Kidney tubule cell (primary cell): ENCODE data around the gene MICAL1.
"Not testable (repeated sequence)": the region's sequence is repeated elsewhere in the genome, so short reads cannot be mapped to it uniquely, and the experiment has no call there.

ENCODE experiments used
- DNase-seq: peaks from one replicate; pipeline ENCODE4 v3.0.0-alpha.2; 2018; ENCODE audit warnings: low spot score

Gene MICAL1

GRCh38 chr6:109477725-109478124, 22.2 kb upstream of the MICAL1 start:
- peak; percentile 64 for DNase-seq

DNA sequence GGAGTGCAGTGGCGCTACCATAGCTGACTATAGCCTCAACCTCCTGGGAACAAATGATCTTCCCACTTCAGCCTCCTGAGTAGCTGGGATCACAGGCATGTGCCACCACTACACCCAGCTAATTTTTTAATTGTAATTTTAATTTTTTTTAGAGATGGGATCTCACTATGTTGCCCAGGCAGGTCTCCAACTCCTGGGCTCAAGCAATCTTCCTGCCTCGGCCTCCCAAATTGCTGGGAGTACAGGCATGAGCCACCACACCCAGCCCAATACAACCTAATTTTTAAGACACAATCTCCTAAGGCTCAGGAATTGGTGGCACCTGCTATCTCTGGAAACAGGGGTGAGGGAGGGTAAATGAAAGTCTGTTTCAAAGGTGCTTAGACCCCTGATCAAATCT, 21.6 kb upstream of the MICAL1 start:
- DNase-seq = no peak

DNA sequence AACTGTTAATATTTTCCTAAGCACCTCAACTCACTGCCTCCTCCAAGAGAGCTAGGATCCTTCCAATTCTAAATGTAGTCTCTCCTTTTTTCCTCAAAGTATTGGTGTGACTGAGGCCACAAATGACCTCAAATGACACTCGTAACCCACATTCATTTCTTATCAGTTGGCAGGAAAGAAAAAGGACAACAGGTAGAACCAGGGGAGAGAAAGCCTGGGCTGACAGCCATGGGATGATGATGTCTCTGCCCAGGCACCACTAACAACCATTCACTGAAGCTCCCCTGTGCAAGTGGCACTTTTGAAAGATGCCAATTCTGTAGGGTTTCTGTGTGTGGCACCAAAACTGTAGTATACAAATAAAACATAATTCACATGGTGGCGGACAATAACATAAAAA, 20.1 kb upstream of the MICAL1 start:
- no peak for DNase-seq

- no peak for DNase-seq
Measured at GRCh38 chr6:109474995-109475394, 19.4 kb upstream of the MICAL1 start.

- no peak for DNase-seq
Measured at GRCh38 chr6:109473120-109473519, 17.5 kb upstream of the MICAL1 start.

DNA sequence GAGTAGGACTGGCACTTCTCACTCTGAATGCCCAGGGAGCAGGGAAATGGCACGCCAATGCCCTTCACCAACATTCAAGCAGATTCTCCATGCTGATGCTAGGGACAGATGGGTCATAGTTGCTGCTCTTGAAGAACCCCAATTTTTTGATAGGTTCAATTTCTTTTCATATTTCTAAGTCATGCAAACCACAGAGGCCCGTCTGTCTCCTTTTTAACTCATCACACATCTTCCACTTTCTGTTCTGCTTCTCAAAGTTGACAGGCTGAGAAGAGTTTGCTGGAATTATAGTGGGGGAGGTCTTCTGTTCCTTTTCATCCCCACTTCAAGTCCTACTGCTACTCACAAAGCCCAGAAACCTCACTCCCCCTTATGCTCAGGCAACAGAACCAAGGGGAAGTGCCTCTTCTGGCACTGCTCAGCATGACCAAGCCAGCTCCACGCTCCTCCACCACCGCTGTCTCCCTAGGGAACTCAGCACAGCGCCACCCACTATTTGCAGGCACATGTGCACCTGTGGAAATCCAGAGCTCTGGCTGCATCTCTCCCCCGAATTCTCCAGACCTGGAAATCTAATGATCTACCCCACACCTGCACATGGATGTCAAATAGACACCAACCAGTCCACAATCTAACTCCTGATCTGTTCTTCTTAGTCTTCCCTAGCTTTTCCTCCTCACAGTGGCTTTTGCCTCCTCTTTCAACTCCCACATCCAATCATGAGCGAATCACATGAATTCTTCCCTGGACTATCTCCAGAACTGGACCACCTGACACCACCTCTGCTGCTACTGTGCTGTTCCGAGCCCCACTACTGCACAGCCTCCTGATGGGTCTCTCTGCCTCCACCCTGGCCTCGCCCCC, 16.8 kb upstream of the MICAL1 start:
- no peak for DNase-seq

DNA sequence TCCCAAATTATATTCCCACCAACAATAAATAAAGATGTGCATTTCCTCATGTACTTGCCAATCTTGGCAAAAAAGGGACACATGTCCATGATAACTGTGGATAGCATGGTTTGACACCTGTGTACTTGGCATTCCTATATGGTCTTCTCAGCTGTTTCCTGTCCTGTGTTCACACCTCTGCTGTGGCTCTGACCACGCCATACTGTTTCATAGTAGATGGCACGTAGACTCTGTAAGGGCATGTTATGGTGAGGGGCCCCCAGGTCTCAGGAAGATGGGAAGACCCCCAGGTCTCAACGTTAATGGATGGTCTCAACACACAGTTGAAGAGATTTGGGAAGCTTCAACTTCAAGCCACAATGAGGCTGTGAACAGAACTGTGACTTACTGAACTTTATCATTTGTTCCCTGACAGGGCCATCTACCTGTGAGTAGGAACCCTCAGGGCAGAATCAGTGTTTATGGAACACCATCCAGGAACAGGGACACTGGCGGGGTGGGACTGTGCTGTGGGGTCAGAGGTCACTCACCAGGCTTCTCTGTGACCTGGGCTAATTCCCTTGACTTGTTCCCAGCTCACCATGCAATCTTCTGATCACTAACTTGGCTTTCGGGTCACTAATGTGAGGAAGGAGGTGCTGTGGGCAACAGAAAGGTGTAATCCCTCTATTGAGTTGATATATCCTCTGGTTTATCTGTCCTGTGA, 15.7 kb upstream of the MICAL1 start:
- DNase-seq = no peak

DNA sequence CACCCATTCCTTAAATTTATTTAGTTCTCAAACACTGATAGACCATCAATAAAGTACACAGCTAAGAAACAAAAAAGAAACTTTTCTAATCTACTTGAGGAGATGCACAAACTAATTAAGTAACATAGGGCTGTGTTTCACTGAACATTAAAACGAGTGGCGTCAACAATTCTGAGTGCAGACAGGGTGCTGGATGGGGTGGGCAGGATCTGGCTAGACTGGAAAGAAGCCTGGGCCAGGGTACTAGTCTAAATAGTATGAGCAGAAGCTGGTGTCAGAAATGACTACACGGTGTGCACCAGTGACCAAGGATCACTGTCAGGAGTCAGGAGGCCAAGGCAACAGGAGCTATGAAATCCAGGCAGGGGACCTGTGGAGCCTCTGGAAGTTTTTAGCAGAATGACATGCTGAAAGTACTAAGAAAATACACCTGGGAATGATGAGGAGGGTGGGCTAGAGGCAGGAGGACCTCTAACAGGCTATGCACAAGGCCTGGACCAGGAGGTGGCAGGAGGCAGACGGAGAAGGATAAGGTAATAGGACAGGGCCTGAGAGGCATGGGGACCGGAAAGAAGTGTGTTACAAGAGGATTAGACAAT, 14.1 kb upstream of the MICAL1 start:
- DNase-seq = no peak

GRCh38 chr6:109467696-109468095, 12.1 kb upstream of the MICAL1 start:
- DNase-seq = no peak

DNA sequence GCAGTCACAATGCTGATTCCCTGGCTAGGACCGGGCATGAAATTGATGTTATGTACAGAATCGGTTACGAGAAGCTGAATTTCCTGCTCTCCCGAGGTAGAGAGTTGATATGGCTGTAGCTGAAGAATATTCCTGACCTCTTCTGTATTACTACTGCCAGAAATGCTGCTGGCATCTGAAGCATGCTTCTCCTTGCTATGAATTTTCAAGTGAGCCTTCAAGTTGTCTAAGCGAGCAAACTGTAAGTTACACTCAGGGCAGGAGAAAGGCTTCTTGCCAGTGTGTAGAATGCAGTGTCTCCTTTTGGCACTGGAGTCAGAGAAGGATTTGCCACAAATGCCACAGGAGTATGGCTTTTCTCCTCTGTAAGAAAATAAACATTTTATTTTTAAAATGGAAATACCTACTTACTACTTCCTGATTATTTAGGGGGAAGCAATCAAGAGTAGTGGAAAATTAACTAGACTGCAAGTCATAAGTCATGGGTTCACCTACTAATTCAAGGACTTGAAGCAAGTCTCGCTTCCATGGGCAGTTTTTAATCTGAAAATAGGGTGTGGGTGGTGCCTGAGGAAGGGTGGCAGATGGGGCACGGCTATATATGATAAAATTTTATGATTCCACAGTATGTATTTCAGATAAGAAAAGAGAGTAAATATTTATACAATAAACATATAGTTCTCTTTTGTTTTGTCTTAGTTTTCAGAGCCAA, 10.8 kb upstream of the MICAL1 start:
- no peak for DNase-seq

GRCh38 chr6:109465772-109466171, 10.2 kb upstream of the MICAL1 start:
- DNase-seq = no peak

DNA sequence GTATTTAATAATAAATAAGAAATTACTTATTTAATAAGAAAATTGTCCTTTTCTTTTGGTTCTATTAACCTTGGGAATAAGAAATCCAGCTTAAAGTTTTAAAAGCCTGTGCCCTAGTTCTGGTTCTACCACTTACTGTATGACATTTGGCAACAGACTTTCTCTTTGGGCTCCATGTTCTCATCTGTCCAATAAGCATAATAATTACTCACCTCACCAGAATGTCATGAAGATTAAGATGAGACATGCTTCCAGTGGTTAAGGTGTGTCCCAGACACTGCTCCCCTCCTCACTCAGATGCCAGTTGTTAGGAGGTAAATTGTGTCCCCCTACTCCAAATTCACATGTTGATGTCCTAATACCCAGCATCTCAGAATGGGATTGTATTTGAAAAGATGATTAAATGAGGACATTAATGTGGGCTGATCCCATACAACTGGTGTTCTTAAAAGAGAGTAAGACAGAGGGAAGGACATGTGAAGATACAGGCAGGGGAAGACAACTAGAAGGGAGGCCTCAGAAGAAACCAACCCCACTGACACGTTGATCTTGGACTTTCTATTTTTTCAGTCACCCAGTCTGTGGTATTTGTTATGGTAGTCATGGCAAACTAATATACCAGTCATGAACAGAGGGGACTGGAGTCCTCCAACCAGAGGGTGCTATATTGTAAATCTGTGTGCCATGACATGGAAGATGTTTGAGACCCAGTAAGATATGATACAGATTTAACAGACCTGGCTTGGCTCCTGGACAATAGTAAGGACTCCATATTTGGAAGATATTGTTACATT, 6.4 kb upstream of the MICAL1 start:
- peak; percentile 45 for DNase-seq

GRCh38 chr6:109461205-109461604, 5.6 kb upstream of the MICAL1 start:
- DNase-seq = not testable (repeated sequence)

DNA sequence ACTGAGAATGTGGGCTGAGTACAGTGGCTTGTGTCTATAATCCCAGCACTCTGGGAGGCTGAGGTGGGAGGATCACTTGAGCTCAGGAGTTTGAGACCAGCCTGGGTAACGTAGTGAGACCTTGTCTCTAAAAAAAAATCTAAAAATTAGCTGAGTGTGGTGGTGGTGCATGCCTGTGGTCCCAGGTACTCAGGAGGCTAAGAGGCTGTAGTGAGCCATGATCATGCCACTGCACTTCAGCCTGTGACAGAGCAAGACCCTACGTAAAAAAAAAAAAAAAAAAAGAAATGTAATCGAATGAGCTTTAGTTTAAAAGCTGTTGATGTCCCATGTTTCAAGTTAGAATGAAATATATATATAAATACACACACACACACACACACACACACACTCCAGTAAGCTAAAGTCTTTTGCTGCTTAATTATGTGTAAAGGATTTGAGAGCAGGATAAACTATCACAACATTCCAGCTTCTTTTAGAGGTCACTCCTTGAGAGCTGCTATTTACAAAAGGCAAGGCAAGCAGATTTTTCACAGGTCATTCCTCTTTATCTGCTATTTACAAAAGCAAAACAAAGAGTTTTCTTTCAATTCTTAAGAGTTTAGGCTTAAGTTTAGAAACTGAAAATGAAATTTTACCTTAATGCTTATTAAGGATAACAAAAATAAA, 4.7 kb upstream of the MICAL1 start:
- DNase-seq = no peak

GRCh38 chr6:109458774-109459531, 3.4 kb upstream of the MICAL1 start:
- DNase-seq = peak; percentile 28

GRCh38 chr6:109457562-109457996, 2.0 kb upstream of the MICAL1 start:
- no peak for DNase-seq

DNA sequence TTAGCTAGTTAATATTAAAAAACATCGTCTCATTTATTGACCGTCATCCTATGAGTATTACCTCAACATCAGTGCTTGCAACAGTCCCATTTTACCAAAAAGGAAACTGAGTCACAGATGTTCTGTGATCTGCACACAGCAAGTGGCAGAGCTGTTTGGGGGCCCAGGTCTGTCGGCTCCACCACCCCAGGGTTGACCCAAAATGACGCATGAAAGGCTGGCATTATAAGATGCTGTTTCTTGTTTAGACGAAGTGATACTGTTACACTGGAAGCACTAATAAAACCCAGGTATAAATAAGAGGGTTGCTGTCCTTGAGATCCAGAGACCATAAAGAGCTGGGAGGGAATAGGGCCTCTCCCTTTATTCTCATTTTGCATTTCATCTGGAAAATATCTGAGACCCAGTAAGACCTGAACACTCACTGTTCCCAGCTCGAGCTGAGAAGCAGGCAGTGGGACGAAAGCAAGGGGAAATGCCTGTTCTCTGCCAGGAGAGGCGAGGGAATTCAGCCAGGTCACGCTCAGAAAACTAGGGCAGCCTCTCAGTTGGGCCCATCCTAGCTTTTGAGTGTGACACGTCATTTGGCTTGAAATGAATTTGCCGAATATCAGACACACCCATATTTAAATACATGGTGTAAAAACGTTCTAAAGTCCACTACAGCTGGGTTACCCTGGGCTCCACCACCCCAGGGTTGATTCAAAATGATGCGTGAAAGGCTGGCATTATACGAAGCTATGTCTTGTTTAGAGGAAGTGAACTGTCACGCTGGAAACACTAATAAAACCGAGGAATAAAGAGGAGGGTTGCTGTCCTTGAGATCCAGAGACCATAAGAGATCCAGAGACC, 1.4 kb upstream of the MICAL1 start:
- peak; percentile 58 for DNase-seq

- no peak for DNase-seq
Measured at GRCh38 chr6:109456111-109456583, 575 bp upstream of the MICAL1 start.
